ENCODE measurements around the gene RAD51C.
"Not testable (repeated sequence)": the region's sequence is repeated elsewhere in the genome, so short reads cannot be mapped to it uniquely, and the experiment has no call there.

Gene RAD51C

DNA sequence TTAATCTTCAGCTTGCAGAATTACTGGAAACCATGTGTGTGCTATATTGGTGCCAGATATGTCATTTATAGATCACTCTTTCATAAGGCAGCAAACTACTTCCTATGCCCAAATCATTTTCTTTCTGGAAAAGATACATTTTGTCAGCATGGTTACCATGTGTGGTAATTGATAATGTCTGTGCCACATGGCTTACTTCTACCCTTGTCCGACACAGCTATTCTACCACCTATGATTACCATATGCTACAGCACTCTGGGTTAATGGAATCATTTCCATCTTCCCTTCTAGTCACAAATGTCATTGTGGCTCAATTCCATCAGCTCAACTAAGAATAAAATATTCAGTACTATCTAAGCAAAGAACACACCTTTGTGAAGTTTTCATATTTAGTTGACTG, 55.3 kb downstream of the RAD51C start:
- DNase-seq, result no peak

GRCh38 chr17:58749627-58750026, 57.2 kb downstream of the RAD51C start:
- not testable (repeated sequence) for DNase-seq

DNA sequence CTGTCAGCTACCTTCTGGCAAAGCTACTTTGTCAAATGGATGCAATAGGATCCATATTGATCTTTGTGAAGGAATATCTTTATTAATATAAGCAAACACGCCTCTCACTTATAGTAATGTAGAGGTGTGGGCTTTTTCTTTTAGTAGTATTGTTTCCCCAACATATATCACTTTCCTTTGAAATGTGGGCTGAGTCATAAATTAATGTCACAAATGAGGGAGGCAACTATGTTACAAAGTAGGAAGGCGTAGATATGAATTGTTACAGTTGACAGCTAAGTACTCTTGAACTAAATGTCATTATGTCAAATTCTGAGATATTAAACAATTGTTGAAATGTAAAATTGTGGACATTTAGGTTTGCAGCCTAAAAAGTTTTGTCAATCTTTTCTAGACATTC, 60.6 kb downstream of the RAD51C start:
- no peak for DNase-seq

DNA sequence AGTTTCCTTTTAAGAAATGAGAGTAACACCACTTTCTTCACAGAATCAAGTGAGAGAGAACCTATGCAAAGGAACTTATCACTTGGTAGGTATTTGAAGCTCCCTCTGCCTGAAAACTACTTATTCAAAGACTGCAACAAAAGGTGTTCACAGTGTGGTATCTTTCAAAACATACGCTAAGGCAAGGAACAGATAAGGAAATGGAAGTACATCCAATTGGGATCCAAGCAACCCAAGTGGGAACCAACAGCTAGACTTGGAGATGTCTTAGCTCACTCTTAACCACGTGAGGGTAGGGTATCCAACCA, 62.8 kb downstream of the RAD51C start:
- DNase-seq, result no peak

DNA sequence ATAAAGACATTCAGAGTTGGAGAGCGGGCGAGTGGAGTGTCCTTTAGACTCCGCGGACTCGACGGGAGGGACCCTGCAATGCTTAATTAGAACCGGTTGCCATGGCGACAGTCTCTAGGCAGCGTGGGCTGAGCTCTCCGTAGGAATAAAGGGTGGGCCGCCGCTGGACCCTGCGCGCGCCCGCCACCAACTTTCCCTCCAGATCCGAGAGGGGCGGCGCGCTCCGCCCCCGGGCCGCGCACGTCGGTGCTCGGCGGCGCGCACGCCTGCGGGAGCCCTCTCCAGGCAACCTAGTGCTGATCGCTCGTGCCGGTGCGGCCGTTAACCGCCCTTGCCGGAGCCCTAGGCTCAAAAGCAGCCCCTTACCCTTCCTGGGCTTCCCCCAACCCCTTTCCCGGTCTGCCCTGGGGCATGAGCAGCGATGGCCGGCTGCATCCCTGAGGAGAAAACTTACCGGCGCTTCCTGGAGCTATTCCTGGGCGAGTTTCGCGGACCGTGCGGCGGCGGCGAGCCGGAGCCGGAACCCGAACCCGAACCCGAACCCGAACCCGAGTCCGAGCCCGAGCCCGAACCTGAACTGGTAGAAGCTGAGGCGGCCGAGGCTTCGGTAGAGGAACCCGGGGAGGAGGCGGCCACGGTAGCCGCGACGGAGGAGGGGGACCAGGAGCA, 63.3 kb downstream of the RAD51C start, which contains the start of gene PPM1E:
Gene PPM1E (plus strand): TSS at position 278 of the 669 bp plus-strand sequence.
- peak; percentile 44 for DNase-seq

DNA sequence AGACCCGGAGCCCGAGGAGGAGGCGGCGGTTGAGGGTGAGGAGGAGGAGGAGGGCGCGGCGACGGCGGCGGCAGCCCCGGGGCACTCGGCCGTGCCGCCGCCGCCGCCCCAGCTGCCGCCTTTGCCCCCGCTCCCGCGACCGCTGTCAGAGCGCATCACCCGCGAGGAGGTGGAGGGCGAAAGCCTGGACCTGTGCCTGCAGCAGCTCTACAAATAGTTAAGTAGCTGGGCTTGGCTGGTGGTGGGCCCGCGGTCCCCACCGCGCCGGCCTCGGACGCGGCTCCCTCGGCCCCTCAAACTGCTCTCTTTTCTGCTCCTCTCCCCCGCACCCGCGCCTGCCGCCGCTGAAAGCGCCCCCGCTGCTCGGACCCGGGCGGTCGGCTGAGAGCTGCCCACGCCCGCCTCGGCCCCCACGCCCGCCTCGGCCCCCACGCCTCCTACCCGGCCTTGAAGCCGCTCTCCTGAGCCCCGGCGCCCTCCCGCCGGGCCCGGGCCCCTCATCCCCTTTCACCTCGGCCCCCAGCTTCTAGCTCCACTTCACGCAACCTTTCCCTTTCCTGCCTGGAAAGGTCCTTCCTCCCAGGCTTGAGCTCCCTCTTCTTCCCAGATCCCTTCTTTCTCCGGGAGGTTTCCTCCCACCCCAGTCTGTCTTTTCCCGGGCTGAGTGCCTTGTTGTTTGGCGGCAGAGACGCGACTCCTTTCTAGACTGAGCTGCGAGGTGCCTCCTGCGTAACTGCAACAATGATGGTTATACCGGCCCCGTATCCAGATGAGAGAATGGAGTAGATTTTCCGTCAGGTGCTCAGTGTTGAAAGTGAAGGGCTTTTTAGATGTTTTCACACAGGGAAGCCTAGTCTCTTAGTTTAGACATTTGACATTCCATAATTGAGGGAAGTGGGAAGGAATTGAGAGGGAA, 64.1 kb downstream of the RAD51C start:
- DNase-seq, result no peak

- no peak for DNase-seq
Measured at GRCh38 chr17:58757162-58757613, 64.8 kb downstream of the RAD51C start.

- DNase-seq, result no peak
Measured at GRCh38 chr17:58758890-58759289, 66.5 kb downstream of the RAD51C start.

- no peak for DNase-seq
Measured at GRCh38 chr17:58759522-58759921, 67.1 kb downstream of the RAD51C start.

DNA sequence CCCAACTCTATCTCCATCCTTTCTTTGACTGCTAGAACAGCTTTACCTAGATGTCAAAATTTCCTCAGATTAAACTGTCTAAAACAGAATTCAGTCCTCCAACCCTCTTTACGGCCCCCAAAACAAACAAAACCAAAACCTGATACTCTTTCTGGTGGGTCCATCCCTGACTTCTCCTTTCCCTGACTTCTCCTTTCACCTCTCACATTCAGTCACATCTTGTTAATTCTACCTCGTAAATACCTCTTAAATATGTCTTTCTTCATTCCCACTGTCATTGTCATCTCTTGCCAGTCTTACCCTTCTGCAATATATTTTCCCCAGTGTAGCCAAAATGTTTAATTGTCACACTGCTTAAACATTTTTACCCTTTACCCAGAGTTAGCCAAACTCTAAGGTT, 67.8 kb downstream of the RAD51C start:
- no peak for DNase-seq

DNA sequence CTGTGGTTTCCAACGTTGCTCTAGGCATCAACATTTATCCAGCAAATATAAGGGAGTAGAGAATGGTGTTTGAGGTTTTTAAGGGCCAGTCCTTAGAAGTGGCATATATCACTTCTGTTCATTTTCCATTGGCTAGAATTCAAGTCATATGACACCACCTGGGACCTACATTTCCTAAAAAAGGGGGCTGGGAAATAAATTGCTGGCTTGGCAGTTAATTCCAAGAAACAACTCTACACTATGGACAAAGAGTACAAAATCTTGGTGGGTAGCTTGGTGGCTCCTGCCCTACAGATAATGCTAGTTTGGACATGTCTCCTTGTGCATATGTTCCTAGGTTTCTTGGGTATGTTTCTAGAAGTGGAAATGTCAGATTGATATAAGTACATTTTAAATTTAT, 70.9 kb downstream of the RAD51C start:
- DNase-seq, result no peak

GRCh38 chr17:58764373-58764772, 72.0 kb downstream of the RAD51C start:
- DNase-seq, result no peak

DNA sequence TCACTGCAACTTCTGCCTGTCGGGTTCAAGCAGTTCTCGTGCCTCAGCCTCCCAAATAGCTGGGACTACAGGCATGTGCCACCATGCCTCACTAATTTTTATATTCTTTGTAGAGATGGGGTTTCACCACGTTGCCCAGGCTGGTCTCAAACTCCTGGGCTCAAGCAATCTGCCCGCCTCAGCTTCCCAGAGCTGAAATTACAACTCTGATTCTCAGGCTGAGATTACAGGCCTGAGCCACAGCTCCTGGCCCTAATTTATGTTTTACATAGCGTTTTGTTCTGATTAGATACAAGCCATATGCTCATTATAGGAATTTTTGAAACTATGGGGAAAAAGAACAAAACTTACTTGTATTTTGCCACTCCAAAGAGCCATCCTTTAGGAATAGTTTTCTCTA, 86.1 kb downstream of the RAD51C start:
- not testable (repeated sequence) for DNase-seq

- DNase-seq, result no peak
Measured at GRCh38 chr17:58779446-58779845, 87.0 kb downstream of the RAD51C start.

DNA sequence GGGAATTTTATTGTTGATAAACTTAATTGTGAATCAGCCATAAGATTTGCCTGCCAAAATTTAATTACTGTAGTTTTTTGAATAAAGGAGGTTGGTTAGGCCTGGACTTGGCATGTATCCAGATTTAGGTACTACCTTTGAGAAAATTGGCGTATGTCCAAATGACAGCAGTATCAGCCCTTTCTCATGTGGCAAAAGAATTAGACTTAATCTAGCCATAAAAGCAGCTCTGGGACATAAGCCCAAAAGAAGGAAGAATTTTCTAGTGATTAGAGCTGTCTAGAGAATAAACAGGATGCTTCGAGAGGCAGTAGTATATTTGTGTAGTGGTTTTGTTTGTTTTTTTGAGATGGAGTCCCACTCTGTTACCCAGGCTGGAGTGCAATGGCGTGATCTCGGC, 91.0 kb downstream of the RAD51C start:
- peak; percentile 87 for DNase-seq

GRCh38 chr17:58785097-58785496, 92.7 kb downstream of the RAD51C start:
- DNase-seq, result no peak
